HG03066 (cell line): ENCODE results near the gene NBDY.

ENCODE experiments used
- ATAC-seq: cut with Tn5 transposase; IDR thresholded peaks from one replicate; pipeline ENCODE4 v1.9.1; 2021; ENCODE audit warnings: low read depth; ENCODE audit not compliant: unreplicated experiment

The NBDY gene

DNA sequence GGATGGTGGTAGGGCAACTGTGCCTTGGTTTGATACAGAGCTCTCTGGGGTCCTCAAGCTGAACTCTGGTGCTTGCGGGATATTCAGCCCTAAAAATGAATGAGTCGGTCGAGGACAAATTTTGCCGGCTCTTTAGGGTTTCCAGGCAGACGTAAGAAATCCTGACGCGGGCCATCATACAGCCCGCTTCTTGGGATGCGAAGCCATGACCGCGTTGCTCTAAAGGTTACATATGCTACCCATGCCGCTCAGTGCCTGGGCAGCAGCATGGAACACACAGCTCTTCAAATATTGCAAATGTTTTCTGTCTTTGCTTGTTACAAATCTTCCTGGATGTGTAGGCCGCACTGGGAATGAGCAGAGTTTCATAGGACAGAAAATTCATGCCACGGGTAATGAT, 55.6 kb downstream of the NBDY start:
- no peak for ATAC-seq

DNA sequence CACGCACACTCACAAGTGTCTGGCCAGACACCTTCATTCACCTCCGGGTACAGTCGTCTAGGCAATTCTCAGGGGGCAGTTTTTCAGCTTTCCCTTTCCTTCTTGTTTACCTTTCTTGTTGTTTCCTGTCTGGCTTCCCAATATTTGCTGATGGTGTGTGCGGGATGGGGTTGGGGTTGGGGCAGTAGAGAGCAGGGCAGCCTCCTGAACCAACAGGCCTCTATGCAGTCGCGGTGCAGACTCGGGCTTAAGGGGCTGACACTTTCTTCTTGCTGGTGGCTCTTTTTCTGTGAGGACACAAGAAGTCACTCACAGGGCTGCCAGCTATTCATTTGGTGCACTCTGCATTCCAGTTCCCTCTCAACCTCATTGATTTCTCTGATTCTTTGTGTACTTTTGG, 56.4 kb downstream of the NBDY start:
- ATAC-seq, result no peak

DNA sequence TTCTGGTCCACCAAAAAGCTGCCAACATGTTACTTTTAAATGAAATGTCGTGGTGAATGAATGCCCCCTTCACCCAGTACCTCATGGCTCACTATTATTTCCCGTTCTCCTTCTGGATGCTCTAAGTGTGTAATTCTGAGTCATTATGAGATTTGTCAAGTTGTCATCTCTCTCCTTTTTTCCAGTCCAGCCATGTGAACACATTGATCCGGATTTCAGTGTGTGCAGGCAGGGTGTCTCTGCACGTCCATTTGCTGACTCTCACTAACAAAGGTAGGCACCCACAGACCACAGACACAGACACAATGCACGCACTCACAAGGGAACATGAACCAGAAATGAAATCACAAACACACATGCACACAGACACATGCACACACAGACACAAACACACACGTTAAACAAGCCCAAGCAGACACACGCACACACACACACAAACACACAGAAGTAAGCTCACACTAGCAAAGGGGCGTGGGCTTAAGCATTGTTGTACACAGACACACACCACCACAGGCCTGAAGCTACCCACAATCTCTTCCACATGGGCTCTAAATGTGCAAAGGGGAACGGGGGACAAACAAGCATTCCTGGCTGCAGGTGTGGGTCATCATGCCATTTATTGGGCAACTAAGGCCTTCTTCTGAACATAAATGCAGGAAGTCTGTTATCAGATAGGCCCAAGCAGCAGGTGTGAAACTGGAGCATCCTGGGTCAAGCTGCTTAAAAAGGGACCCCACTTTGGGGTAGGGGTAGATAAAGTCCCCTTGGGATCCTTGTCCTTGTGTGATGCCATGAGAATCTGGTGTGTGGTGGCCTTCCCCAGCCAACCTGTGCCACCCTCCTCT, 58.1 kb downstream of the NBDY start:
- no peak for ATAC-seq

DNA sequence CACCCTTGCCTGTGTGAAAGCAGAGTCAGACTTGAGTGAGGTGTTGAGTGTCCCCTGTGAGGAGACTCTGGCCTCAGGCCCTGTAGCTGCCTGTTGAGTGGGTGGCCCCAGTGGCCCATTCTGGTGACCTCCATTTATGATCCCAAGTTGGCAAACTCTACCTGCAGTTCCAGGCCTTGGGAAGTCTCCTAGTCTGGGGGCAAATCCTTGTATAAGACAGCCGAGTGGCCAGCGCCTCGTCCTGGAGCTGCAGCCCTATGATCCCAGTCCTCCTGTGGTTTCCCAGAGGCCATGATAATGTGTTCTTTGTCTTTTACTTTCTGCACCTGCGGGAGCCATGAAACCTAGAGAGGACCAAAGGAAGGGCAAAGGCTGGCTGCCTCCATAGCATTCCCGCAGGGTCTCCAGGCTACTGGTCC, 58.7 kb downstream of the NBDY start:
- no peak for ATAC-seq

DNA sequence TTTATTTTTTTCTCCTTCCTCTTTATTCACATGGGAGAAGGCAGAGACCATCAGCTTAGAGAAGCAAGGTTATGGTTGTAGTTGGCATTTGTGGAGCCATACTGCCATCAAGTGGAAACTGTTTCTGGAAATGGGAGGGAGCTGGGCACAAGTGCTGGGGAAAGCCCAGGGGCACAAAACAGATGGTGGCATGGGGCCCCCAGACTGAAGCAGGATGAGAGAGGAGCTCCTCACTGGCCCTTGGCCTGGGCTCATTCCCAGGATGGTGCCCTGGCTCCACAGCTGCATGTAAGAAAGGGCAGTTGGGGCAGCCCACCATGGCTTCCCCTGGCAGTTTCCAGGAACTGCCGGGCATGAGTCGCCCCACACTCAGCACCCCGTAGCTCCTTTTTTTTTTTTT, 59.2 kb downstream of the NBDY start:
- ATAC-seq, result no peak

DNA sequence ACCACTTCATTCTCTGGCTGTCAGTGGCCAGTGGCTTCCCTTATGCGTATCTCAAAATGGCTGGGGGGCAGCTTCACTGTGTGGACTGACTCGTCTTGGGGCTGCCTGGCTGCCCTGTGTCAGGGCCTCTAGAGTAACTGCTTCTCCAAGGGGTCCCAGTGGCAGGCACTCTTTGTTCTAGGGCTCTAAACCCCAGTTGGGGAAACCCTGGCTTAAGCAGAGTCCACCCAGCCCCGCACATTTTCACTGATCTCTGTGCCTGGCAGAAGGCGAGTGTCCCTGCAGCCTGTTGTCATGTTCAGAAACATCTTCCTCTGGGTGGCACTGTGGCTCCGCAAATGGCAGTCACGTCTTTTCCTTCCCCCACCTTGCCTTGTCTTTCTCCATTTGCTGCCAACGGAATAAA, 59.7 kb downstream of the NBDY start:
- ATAC-seq, result no peak

- no peak for ATAC-seq
Observed at GRCh38 chrX:56789518-56790070, 60.6 kb downstream of the NBDY start.

DNA sequence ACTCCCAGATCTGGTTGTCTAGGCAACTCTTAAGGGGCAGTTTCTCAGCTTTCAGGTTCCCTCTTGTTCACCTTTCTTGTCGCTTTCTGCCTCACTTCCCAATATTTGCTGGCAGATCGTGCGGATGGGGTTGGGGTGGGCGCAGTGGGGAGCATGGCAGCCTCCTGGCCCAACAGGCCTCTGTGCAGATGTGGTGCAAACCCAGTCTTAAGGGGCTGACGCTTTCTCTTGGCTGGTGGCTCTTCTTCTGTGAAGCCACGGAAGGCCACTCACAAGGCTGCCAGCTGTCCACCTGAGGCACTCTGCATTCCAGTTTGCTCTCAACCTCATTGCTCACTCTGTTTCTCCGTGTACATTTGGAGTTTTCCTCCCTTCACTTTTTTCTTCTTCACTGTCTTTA, 61.7 kb downstream of the NBDY start:
- no peak for ATAC-seq

DNA sequence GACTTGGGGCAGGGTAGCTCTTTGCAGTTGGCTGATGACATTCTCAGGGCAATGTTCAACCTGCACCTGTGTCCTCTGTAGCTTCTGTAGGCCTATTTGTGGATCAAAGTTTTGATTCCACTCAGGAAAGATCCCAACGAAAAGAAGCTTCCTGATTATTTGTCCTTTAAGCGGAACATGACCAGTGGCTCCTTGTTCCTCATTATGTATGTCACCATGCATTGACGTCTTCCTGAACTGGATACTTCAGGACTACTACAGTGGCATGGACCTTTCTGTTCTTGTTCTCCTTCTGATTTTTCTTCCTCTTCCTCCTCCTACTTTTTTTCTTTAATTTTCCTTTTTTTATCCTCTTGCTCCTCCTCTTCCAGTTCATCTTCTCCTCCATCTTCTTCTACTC, 62.4 kb downstream of the NBDY start:
- no peak for ATAC-seq

DNA sequence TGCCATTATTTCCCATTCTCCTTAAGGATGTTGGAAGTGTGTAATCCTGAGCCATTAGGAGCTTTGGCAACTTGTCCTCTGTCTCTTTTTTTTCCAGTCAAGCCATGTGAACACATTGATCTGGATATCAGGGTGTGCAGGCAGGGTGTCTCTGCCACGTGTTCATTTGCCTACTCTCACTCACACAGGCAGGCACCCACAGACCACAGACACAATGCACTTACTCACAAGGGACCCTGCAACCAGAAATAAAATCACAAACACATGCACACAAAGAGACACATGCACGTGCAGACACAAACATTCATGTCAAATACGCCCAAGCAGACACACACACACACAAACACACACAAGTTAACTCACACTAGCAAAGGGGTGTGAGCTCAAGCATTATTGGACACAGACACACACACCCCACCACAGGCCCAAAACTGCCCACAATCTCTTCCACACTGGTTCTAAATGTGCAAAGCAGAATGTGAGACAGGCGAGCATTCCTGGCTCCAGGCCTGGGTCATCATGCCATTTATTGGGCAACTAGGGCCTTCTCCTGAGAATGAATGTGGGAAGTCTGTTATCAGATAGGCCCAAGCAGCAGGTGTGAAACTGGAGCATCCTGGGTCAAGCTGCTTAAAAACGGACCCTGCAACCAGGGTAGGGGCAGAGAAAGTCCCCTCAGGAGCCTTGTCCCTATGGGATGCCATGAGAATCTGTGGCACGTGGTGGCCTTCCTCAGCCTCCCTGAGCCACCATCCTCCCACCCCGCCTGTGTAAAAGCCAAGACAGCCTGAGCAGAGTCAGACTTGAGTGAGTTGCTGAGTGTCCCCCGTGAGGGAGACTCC, 63.4 kb downstream of the NBDY start:
- no peak for ATAC-seq

GRCh38 chrX:56793112-56793430, 64.0 kb downstream of the NBDY start:
- no peak for ATAC-seq

DNA sequence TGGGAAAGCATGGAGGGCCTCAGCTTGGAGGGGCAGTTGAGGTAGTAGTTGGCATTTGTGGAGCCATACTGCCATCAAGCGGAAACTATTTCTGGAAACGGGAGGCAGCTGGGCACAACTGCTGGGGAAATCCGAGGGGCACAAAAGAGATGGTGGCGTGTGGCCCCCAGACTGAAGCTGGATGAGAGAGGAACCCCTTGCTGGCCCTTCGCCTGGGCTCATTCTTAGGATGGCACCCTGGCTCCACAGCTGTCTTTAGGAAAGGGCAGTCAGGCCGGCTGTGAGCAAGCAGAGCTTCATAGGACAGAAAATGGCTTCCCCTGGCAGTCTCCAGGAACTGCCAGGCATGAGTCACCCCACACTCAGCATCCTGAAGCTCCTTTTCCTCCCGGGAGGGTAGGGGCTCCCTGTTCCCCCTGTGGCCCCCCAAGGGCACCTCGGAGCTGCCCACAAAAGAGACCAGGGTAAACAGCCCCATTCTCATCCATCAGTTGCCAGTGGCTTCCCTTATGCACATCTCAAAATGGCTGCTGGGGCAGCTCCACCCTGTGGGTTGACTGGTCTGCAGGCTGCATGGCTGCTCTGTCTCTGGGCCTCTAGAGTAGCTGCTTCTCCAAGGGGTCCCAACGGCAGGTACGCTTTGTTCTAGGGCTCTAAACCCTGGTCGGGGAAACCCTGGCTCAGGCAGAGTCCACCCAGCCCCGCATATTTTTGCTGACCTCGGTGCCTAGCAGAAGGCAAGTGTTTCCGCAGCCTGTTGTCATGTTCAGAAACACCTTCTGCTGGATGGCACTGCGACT, 64.7 kb downstream of the NBDY start:
- no peak for ATAC-seq

DNA sequence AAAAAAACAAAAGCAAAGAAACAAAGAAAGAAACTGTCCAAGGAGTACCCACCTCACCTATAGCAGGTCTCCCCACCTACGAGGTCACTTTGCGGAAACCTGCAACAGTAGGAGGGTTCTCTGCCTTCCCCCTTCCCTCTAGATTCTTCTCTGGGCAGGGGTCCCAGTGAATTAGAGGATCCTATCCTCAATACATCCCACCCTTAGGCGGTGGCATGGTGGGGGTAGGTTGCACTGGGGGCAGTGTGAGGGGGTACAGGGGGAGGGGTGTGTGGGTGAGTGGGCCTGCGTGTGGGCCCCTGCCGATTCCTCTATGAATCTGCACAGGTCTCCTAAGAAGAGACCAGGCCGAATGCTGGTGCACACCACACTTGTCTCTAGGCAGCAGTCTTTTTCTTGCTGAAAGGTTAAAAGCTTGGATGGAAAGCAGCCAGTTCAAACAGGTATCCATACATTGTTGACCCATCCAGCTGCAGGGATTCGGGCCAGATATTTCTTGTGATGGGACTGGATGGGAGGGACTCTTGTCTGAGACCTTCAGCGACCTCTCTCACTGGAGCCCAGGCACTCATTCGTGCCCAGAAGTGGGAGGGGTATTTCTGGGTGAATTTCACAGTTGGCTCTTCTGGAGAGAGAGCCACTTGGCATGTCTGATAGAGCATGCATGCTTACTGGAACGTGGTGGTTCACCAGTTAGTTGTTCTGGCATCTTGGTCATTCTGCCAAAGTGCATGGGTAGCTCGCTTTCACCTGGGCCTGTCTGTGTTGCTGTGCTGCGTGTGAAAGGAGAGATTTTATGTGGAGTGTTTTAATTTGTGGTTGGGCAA, 65.6 kb downstream of the NBDY start:
- ATAC-seq, result no peak

DNA sequence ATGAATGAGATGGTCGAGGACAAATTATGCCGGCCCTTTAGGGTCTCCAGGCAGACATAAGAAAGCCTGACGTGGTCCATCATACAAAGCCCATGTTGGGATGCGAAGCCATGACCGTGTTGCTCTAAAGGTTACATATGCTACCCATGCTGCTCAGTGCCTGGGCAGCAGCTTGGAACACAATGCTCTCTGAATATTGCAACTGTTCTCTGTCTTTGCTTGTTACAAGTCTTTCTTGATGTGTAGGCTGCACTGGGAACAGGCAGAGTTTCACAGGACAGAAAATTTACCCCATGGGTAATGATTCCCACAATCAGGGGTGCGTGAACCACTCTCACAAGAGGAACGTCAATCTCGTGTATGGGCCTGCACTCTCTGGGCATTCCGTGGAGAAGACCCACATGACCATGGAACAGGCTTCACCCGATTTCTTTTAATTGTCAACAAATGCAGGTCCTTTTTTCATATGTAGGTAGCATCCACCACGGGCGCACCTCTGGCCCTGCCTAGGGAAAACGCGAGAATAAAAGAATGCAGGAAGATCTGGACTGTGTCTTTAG, 66.3 kb downstream of the NBDY start:
- no peak for ATAC-seq

- ATAC-seq, result no peak
Observed at GRCh38 chrX:56796641-56797395, 67.8 kb downstream of the NBDY start.

DNA sequence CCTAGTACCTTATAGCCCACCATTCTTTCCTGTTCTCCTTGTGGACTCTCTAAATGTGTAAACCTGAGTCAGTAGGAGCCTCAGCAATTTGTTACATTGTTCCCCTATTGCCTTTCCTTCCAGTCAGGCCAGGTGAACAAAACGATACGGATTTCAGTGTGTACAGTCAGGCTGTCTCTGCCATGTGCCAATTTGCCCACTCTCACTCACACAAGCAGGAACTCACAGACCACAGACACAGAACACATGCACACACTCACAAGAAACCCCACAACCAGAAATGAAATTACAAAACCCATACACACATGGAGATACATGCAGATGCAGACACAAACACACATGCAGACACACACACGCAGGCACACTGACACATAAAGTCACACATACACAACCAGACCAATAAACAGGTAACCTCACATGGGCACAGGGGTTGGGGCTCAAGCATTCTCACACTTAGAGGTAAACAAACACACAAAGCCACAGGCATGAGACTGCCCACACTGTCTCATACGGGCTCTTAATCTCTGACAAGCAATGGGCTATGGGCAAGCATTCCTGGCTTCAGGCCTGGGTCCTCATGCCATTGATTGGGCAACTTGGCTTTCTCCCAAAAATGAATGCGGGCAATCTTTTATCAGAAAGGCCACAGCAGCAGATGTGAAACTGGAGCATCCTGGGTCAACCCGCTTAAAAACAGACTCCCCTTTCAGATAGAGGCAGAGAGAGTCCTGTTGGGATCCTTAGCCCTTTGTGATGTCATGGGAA, 68.7 kb downstream of the NBDY start:
- no peak for ATAC-seq

DNA sequence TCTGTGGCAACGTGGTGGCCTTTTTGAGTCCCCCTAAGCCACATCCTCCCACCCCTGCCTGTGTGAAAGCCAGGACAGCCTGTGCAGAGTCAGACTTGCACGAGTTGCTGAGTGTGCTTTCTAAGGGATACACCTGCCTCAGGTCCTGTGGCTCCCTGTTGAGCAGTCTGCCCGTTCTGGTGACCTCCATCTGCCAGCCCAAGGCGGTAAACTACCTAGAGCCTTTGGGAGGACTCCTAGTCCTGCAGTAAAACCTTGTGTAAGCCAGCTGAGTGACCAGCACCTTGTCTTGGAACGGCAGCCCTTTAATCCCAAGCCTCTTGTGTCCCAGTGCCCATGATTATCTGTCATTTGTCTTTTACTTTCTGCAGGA, 69.3 kb downstream of the NBDY start:
- no peak for ATAC-seq
